ENCODE measurements around the gene MYO1D.
"Not testable (repeated sequence)": the region's sequence is repeated elsewhere in the genome, so short reads cannot be mapped to it uniquely, and the experiment has no call there.

The MYO1D gene

GRCh38 chr17:32648450-32648849 lies 228.5 kb downstream of the MYO1D start:
- H3K27ac Mint-ChIP-seq = no peak overlapping the region
- H3K9me3 Mint-ChIP-seq = peaks cover 16% of the 10 kb centered on the region
- peaks cover 26% of the 10 kb centered on the region for H3K36me3 Mint-ChIP-seq
- H3K27me3 Mint-ChIP-seq = no peaks in the 10 kb centered on the region
- H3K4me1 Mint-ChIP-seq = no peaks in the 10 kb centered on the region
- no peak overlapping the region for H3K4me3 Mint-ChIP-seq

- Mint-ChIP-seq H3K4me3 (no peak overlapping the region), H3K27me3 (no peaks in the 10 kb centered on the region), H3K9me3 (peaks cover 16% of the 10 kb centered on the region), H3K27ac (no peak overlapping the region), H3K4me1 (no peaks in the 10 kb centered on the region), H3K36me3 (peaks cover 21% of the 10 kb centered on the region)
These were observed 230.0 kb downstream of the MYO1D start for GRCh38 chr17:32646941-32647340.

DNA sequence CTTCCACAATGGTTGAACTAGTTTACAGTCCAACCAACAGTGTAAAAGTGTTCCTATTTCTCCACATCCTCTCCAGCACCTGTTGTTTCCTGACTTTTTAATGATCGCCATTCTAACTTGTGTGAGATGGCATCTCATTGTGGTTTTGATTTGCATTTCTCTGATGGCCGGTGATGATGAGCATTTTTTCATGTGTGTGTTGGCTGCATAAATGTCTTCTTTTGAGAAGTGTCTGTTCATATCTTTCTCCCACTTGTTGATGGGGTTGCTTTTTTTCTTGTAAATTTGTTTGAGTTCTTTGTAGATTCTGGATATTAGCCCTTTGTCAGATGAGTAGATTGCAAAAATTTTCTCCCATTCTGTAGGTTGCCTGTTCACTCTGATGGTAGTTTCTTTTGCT lies 235.4 kb downstream of the MYO1D start:
- not testable (repeated sequence) for H3K27me3 Mint-ChIP-seq, H3K9me3 Mint-ChIP-seq, H3K4me3 Mint-ChIP-seq, H3K27ac Mint-ChIP-seq, H3K4me1 Mint-ChIP-seq, H3K36me3 Mint-ChIP-seq

- H3K36me3 Mint-ChIP-seq = peaks cover 2% of the 10 kb centered on the region
- no peak overlapping the region for H3K27ac Mint-ChIP-seq
- no peaks in the 10 kb centered on the region for H3K4me1 Mint-ChIP-seq
- H3K4me3 Mint-ChIP-seq = no peak overlapping the region
- no peaks in the 10 kb centered on the region for H3K9me3 Mint-ChIP-seq
- H3K27me3 Mint-ChIP-seq = no peaks in the 10 kb centered on the region
These were observed 240.2 kb downstream of the MYO1D start for GRCh38 chr17:32636598-32637218.

- Mint-ChIP-seq H3K27ac (no peak overlapping the region), H3K9me3 (no peaks in the 10 kb centered on the region), H3K27me3 (no peaks in the 10 kb centered on the region), H3K4me1 (no peaks in the 10 kb centered on the region), H3K36me3 (peaks cover 3% of the 10 kb centered on the region), H3K4me3 (no peak overlapping the region)
These were observed 242.8 kb downstream of the MYO1D start for GRCh38 chr17:32634167-32634566.

- Mint-ChIP-seq H3K27me3 (no peaks in the 10 kb centered on the region), H3K4me1 (no peaks in the 10 kb centered on the region), H3K9me3 (no peaks in the 10 kb centered on the region), H3K4me3 (no peak overlapping the region), H3K36me3 (peaks cover 1% of the 10 kb centered on the region), H3K27ac (no peak overlapping the region)
These were observed 245.4 kb downstream of the MYO1D start for GRCh38 chr17:32631341-32632096.

DNA sequence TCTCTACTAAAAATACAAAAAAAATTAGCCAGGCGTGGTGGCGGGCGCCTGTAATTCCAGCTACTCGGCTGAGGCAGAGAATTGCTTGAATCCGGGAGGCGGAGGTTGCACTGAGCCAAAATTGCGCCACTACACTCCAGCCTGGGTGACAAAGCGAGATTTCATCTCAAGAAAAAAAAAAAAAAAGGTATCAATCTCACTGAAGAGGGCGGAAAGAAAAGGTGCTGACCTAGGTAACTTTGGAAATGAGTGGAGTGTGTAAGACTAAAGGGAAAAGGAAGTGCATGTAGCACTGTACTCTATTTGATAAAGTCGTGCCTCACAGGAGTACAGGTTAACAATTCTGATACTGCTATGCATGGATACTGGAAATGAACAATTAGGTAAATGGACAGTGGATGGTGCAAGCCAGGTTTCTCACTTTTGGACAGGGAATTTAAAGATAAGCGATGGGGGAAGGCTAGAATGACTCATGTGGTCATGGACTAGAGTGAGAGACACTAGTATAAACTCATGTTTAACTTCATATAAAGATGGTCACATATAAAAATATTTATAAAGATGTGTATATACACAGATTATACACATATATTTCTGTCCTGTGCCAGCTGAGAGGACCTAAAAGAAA lies 247.2 kb downstream of the MYO1D start:
- no peak overlapping the region for H3K4me3 Mint-ChIP-seq
- H3K9me3 Mint-ChIP-seq = no peaks in the 10 kb centered on the region
- no peaks in the 10 kb centered on the region for H3K4me1 Mint-ChIP-seq
- no peaks in the 10 kb centered on the region for H3K27me3 Mint-ChIP-seq
- H3K27ac Mint-ChIP-seq = no peak overlapping the region
- H3K36me3 Mint-ChIP-seq = peaks cover 1% of the 10 kb centered on the region

DNA sequence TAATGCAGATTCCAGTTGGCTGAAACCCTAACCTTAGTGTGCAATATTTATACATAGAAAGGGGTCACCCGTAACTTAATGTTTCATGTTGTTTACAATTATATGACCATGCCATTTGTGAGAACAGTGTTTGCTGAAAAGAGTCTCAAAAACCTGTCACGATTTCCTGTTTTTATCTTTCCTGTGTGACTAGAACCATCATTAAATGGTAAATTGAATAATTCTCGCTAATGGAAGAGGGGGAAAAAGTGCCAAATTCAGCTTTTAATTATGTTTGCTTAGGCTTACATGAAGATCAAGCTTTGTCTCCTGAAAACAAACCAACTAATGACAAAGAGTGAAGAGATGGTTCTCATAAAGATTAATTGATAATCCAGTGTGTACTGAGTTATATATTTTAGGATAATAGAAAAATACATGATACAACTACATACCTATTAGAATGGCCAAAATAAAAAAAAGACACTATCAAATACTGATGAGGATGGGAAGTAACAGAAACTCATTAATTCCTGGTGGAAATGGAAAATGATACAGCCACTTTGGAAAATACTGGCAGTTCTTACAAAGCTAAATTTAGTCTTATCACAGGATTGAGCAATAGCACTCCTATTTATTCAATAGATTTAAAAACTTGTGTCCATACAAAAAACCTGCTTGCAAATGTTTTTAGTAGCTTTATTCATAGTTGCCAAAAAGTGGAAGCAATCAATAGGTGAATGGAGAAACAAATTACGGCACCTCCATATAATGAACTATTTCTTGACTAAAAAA lies 248.5 kb downstream of the MYO1D start:
- Mint-ChIP-seq H3K4me3 (no peak overlapping the region), H3K36me3 (peaks cover 1% of the 10 kb centered on the region), H3K9me3 (no peaks in the 10 kb centered on the region), H3K4me1 (no peaks in the 10 kb centered on the region), H3K27ac (no peak overlapping the region), H3K27me3 (no peaks in the 10 kb centered on the region)

- no peak overlapping the region for H3K4me3 Mint-ChIP-seq
- H3K9me3 Mint-ChIP-seq = no peaks in the 10 kb centered on the region
- H3K27ac Mint-ChIP-seq = no peak overlapping the region
- H3K36me3 Mint-ChIP-seq = peaks cover 1% of the 10 kb centered on the region
- H3K27me3 Mint-ChIP-seq = no peaks in the 10 kb centered on the region
- no peaks in the 10 kb centered on the region for H3K4me1 Mint-ChIP-seq
These were observed 249.5 kb downstream of the MYO1D start for GRCh38 chr17:32627239-32627996.

DNA sequence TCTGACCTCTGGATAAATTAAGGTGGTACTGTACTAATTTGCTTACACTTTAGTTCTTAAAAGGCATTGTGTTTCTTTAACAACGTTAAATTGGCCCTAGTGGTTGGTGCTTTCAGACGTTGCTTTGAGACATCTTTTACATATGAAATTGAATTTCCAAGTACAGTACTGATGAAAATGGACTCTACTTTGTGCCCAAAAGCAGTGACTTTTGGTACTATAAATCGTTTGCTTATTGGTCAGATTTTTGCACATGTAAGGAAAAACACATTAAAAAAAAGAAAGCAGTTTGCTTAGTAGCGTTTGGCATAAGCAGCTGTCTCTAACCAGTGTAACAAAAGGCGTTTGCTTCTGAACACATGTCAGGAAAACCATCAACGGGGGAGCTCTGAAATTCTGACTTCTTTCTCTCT lies 250.5 kb downstream of the MYO1D start:
- H3K4me1 Mint-ChIP-seq = no peaks in the 10 kb centered on the region
- no peak overlapping the region for H3K4me3 Mint-ChIP-seq
- no peak overlapping the region for H3K27ac Mint-ChIP-seq
- H3K27me3 Mint-ChIP-seq = no peaks in the 10 kb centered on the region
- peaks cover 1% of the 10 kb centered on the region for H3K36me3 Mint-ChIP-seq
- no peaks in the 10 kb centered on the region for H3K9me3 Mint-ChIP-seq

DNA sequence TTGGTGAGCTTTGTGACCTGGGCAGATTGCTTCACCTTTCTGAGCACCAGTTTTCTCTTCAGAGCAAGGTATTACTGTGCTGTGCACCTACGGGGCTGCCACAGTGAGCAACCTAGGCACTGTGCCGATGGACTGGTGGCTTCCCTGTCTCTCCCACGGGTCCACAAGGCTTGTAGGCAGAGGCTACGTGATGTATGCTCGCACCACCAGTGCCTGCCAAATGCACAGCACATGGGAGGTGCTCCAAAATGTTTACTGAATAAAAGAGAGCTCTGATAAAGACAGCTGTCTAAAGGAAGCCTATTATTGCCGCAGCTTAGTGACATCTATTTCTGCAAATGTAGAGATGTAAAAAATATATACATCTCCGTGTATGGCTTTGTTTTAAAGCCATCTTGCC lies 251.0 kb downstream of the MYO1D start:
- Mint-ChIP-seq H3K27ac (no peak overlapping the region), H3K4me1 (no peaks in the 10 kb centered on the region), H3K9me3 (no peaks in the 10 kb centered on the region), H3K4me3 (no peak overlapping the region), H3K27me3 (no peaks in the 10 kb centered on the region), H3K36me3 (peaks cover 1% of the 10 kb centered on the region)

- no peaks in the 10 kb centered on the region for H3K36me3 Mint-ChIP-seq
- no peaks in the 10 kb centered on the region for H3K4me1 Mint-ChIP-seq
- H3K4me3 Mint-ChIP-seq = no peak overlapping the region
- H3K27me3 Mint-ChIP-seq = no peaks in the 10 kb centered on the region
- no peak overlapping the region for H3K27ac Mint-ChIP-seq
- no peaks in the 10 kb centered on the region for H3K9me3 Mint-ChIP-seq
These were observed 253.7 kb downstream of the MYO1D start for GRCh38 chr17:32623196-32623595.

DNA sequence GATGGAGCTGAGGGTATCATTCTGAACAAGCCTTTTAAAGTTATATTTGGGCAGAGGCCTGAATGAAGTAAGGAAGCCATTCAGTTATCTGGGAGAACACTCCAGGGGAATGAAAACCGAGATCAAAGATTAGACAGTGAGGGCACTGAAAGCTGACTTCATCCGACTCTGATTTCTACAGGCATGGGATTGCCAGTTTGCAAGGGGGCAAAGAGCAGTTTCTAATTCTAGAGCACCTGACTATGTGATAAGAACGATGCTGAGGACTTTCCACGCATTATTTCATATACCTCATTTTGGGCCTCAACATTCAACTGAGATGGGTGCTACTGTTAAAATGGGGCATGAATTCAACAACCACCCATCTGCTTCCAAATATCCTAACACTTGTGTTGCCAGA lies 254.4 kb downstream of the MYO1D start:
- Mint-ChIP-seq H3K9me3 (no peaks in the 10 kb centered on the region), H3K27ac (no peak overlapping the region), H3K4me3 (no peak overlapping the region), H3K36me3 (no peaks in the 10 kb centered on the region), H3K27me3 (no peaks in the 10 kb centered on the region), H3K4me1 (no peaks in the 10 kb centered on the region)

DNA sequence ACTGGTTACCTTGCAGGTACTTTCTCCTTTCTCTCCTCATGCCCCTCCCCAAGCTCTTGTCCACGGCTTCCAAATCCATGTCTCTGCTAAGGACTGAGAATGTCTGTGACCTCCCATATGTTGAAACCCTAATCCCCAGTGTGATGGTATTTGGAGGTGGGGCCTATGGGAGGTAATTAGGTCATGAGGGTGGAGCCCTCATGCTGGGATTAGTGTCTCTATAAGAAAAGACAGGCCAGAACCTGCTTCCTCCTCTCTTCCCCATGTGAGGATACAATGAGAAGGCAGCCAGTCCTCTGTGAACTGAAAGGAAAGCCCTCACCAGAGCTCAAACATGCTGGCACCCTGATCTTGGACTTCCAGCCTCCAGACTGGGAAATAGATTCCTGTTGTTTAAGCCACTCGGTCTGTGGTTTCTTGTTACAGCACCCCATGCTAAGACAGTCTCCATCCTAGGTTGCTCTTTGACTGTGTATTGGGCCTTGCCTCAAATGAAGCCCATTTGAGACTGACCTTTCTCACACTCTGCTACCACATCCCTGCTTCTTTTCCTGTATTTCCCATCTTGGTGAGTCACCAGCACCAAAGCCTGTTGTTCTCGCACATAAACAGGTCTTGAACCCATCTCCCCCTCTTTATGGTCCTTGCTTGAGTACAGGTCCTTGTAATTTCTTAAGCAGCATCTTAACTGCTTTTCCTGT lies 255.2 kb downstream of the MYO1D start:
- no peaks in the 10 kb centered on the region for H3K9me3 Mint-ChIP-seq
- H3K4me1 Mint-ChIP-seq = no peaks in the 10 kb centered on the region
- H3K4me3 Mint-ChIP-seq = no peak overlapping the region
- H3K27ac Mint-ChIP-seq = no peak overlapping the region
- H3K36me3 Mint-ChIP-seq = no peaks in the 10 kb centered on the region
- H3K27me3 Mint-ChIP-seq = no peaks in the 10 kb centered on the region

- H3K9me3 Mint-ChIP-seq = no peaks in the 10 kb centered on the region
- no peaks in the 10 kb centered on the region for H3K36me3 Mint-ChIP-seq
- H3K27ac Mint-ChIP-seq = no peak overlapping the region
- H3K27me3 Mint-ChIP-seq = no peaks in the 10 kb centered on the region
- no peaks in the 10 kb centered on the region for H3K4me1 Mint-ChIP-seq
- H3K4me3 Mint-ChIP-seq = no peak overlapping the region
These were observed 261.6 kb downstream of the MYO1D start for GRCh38 chr17:32615326-32615725.

Measured in activated naive CD4-positive, alpha-beta T cell treated with anti-CD3 and anti-CD28 coated beads, Interleukin-2, amount 50 U/mL, for 24 hours (primary cell).